ENCODE data around the gene NRP1.

Gene NRP1

DNA sequence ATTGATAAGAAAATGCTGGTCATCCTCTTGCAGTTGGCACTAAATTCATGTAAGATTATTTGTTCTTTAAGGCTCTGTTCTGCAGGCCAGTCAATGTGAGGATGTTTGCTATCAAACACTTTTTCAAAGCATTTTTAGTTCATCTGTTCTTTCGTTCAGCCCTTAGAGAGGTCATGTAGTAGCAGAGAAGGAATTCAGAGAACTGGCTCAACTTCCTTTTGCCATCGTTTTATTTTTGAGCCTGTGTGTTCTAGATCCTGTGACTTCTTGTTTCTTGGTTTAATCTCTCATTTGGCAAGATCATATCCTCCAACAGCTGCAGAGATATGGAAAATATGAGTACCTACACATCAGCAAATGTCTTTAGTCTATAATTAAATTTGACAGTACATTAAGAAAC is 184.3 kb downstream of the NRP1 start:
- H3K4me3 ChIP-seq (ENCODE audit: low read length) = no peak overlapping the region
- no peak for DNase-seq (ENCODE audit: low read depth)
- TF ChIP-seq CTCF (IDR thresholded peaks at IDR 0.05; ENCODE audit: insufficient read depth, low read depth, low read length, missing control alignments) = no peak

DNA sequence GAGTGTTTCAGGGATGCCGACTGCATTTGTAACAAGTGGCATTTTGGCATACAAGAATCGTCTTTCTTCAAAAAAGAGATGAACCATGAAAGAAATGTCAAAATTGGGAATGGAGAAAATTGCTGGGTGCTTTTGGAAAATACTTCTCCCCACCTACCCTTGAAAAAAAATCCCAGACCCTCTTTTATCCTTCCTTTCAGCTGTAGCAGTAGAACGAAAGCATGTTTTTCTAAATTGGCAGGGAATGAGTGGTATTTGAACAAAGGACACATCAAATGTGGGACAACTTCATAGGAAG is 187.5 kb downstream of the NRP1 start:
- H3K4me3 ChIP-seq (ENCODE audit: low read length) = no peak overlapping the region
- TF ChIP-seq CTCF (IDR thresholded peaks at IDR 0.05; ENCODE audit: insufficient read depth, low read depth, low read length, missing control alignments) = no peak
- DNase-seq (ENCODE audit: low read depth) = no peak

- no peak for TF ChIP-seq CTCF (IDR thresholded peaks at IDR 0.05; ENCODE audit: insufficient read depth, low read depth, low read length, missing control alignments)
- no peak for DNase-seq (ENCODE audit: low read depth)
- no peak overlapping the region for H3K4me3 ChIP-seq (ENCODE audit: low read length)
Observed at GRCh38 chr10:33146189-33147012, 188.1 kb downstream of the NRP1 start.

GRCh38 chr10:33145451-33146188 is 188.8 kb downstream of the NRP1 start:
- no peak for DNase-seq (ENCODE audit: low read depth)
- no peak overlapping the region for H3K4me3 ChIP-seq (ENCODE audit: low read length)
- no peak for TF ChIP-seq CTCF (IDR thresholded peaks at IDR 0.05; ENCODE audit: insufficient read depth, low read depth, low read length, missing control alignments)

DNA sequence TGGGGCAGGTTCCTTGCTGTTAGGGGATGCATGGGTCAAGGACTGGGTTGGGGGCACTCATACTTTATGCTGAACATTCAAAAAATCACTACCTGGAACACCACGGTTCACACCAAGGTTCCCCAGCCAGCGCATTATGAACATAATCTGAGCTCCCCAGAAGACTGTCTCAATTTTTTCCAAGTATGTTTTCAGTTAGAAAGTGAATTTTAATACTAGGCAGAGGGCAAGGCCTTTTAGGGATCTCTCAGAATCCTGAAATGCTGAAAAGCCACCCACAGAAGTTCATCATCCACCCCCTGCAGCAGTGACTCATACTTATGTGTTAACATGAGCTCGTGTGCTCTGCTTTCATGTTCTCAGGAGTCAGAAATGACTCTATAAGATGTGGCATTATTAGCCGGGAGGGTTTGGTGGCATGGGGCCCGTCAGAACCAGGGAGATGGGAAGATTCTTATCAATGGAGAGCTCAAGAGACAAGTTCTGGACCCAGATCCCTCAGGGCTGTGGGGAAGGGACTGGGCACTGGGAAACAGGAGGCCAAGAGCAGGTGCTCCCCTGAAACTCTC is 191.2 kb downstream of the NRP1 start:
- no peak for TF ChIP-seq CTCF (IDR thresholded peaks at IDR 0.05; ENCODE audit: insufficient read depth, low read depth, low read length, missing control alignments)
- H3K4me3 ChIP-seq (ENCODE audit: low read length) = no peak overlapping the region
- DNase-seq (ENCODE audit: low read depth) = peak; percentile 89

GRCh38 chr10:33142295-33142694 is 192.2 kb downstream of the NRP1 start:
- H3K4me3 ChIP-seq (ENCODE audit: low read length) = no peak overlapping the region
- no peak for DNase-seq (ENCODE audit: low read depth)
- no peak for TF ChIP-seq CTCF (IDR thresholded peaks at IDR 0.05; ENCODE audit: insufficient read depth, low read depth, low read length, missing control alignments)
